ENCODE measurements around the gene FOXK2.

DNA sequence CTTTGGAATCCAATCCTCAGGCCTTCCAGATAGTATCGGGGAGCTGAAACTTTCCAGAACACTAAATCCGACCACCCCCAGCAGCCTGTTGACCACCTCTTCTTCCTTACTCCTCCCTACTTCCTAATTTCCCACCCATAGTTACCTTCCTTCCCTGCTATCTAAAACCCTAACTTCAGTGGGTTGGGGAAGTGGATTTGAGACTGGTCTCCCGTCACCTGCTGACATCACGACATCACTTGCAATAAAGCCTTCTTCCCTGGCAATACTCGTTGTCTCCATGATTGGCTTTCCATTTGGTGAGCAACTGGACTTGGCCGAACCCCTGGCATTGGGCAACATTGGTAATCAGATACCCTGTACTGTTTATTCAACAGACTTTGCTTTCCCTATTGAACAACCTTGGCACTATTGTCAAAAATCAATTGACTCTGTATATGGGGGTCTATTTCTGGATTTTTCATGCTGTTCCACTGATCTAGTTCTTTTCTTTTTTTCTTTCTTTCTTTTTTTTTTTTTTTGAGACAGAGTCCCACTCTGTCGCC lies 11.8 kb upstream of the FOXK2 start:
- no peak for TF ChIP-seq YY1 (IDR thresholded peaks at IDR 0.05; ENCODE audit: insufficient read depth, insufficient read length)
- TF ChIP-seq ZNF274 (IDR thresholded peaks at IDR 0.05; ENCODE audit: low read depth, low read length) = no peak
- no peak for TF ChIP-seq SUZ12 (IDR thresholded peaks at IDR 0.05; ENCODE audit: extremely low read depth, insufficient read depth, insufficient read length)
